Measurements from ENCODE around the gene MAP3K12. TPM values are rescaled to one million over a fixed set of nuclear protein-coding genes. Genes with fewer than 3 reads are reported as not detected.

Gene MAP3K12
- total and polyA plus RNA-seq, 2 of the 8 experiments (the other 6 are each of a cell fraction or from before 2014, with no cell fraction given) = 23.4 to 42.7 TPM

DNA sequence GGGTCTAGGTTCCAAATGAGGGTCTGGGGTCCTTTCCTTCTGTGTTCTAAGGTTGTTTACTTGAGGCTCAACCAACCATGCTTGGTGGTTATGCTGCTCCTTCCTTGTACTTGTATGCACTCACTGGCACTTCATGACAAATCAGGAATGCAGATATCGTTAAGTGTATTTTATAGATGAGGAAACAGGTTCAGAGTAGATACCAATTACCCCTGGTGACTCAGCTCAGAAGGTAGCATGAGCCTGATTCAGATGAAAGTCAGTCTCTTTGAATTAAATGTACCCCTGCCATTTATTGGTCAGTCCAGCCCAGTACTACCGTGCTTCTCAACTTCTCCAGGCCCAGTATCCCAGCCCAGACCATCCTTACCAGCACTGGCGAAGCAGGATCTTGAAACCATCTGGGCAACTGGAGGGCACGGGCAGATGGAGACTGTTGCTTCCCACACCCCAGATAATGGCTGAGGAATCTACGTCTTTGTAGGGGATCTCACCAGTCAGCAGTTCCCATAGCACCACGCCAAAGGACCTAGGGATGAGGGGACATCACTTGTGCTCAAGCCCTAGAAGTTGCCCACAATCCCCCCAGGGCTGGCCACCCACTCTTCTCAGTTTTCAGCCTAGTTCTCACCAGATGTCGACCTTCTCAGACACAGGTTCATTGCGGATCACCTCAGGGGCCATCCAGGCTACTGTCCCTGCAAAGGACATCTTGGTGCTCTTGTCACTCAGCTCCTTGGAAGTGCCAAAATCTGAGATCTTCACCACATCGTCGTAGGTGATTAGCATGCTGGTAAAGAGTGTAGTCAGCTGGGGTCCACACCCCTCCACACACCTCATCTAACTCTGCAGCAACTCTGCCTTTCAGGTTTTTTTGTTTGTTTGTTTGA lies 14.3 kb downstream of the MAP3K12 start:
- Histone ChIP-seq H3K23ac (ENCODE audit: insufficient read length) (no peak overlapping the region), H3K79me2 (ENCODE audit: control insufficient read depth in 1 of 2, insufficient read depth in 2 of 2, low read length in 2 of 2) (no peaks in the 10 kb centered on the region), H2AK5ac (ENCODE audit: low read depth, low read length) (no peak overlapping the region), H3K79me1 (ENCODE audit: low read depth, low read length) (no peaks in the 10 kb centered on the region), H4K8ac (ENCODE audit: extremely low read depth, insufficient read depth, low read length) (no peak overlapping the region), H3K36me3 (ENCODE audit: control insufficient read depth in 2 of 4, insufficient read depth in 4 of 4, low read length in 3 of 4) (peaks cover 8 to 58% (median 28%) of the 10 kb centered on the region in 4 experiments; a peak in 7 of 8 replicates), H3K4me3 (ENCODE audit: extremely low read depth in 1 of 4, insufficient read depth in 2 of 4, low read depth in 3 of 4, low read length in 4 of 4) (no peak overlapping the region), H3K27me3 (replicated peaks in 1 of 4; ENCODE audit: control insufficient read depth in 3 of 4, extremely low read depth in 1 of 4, insufficient read depth in 3 of 4, low read length in 3 of 4) (no peaks in the 10 kb centered on the region), H2BK20ac (ENCODE audit: low read length) (no peak overlapping the region), H4K91ac (replicated peaks; ENCODE audit: insufficient read length, low read length) (no peak overlapping the region), H3K4me2 (ENCODE audit: insufficient read depth in 1 of 2, low read depth in 2 of 2, low read length in 2 of 2) (no peak overlapping the region), H3K18ac (ENCODE audit: extremely low read depth, low read length) (no peak overlapping the region), H4K20me1 (replicated peaks in 1 of 2; ENCODE audit: control insufficient read depth in 1 of 2, insufficient read depth in 2 of 2, low read length in 2 of 2) (peaks cover 18 to 37% of the 10 kb centered on the region in 2 experiments), H2BK12ac (ENCODE audit: low read depth, low read length) (no peak overlapping the region), H3K23me2 (ENCODE audit: low read depth, low read length) (no peaks in the 10 kb centered on the region), H3K4ac (replicated peaks; ENCODE audit: insufficient read length, low read depth, low read length) (no peak overlapping the region), H2BK15ac (ENCODE audit: low read length) (no peak overlapping the region), H4K5ac (ENCODE audit: insufficient read length, low read depth, low read length) (no peak overlapping the region), H3K9ac (replicated peaks in 1 of 4; ENCODE audit: extremely low read depth in 1 of 4, low read depth in 3 of 4, low read length in 3 of 4) (no peak overlapping the region), H3K14ac (ENCODE audit: insufficient read length) (no peak overlapping the region), H3K56ac (replicated peaks; ENCODE audit: insufficient read length, low read depth, low read length) (no peak overlapping the region), H2BK120ac (replicated peaks; ENCODE audit: low read depth, low read length) (no peak overlapping the region), H3K9me3 (ENCODE audit: insufficient read depth in 2 of 2, low read depth in 1 of 2, low read length in 1 of 2) (no peaks in the 10 kb centered on the region), H3K27ac (ENCODE audit: low read depth, low read length) (no peak overlapping the region), H2BK5ac (ENCODE audit: low read depth, low read length) (no peak overlapping the region), H2AFZ (ENCODE audit: low read length) (no peak overlapping the region), H3K4me1 (replicated peaks in 1 of 4; ENCODE audit: control insufficient read depth in 3 of 4, insufficient read depth in 4 of 4, low read length in 3 of 4) (peaks cover 0 to 5% (median under 1%) of the 10 kb centered on the region in 4 experiments; a peak in 3 of 7 replicates)
- POLR2A ChIA-PET (ENCODE audit: partially characterized antibody) = interaction anchor here (57.6 to 67.0 kb wide), 2 partner anchors 9 to 17 kb away, joined by 3397 read pairs; partner anchors contain the start of genes MAP3K12, NPFF, PCBP2 and PRR13
- 90% methylated on average over 10 of the region's 10 CpGs; no CpG with 5 or more reads in 1 of the 2 experiments for WGBS, 2 experiments (ENCODE audit: extremely low coverage in 1 of 2, insufficient coverage in 1 of 2, insufficient read length in 1 of 2, insufficient replicate concordance in 2 of 2, low coverage in 1 of 2, low lambda C conversion rate in 2 of 2, missing lambda C conversion rate in 1 of 2)
- peak in 1 of 2 experiments; percentile 41; a peak in 1 of 3 replicates for TF ChIP-seq POLR2A (IDR thresholded peaks at IDR 0.05; ENCODE audit: control extremely low read depth in 1 of 2, low read depth in 2 of 2, low read length in 2 of 2)
- TF ChIP-seq KDM5A (IDR thresholded peaks at IDR 0.05; ENCODE audit: low read length) = no peak
- DNase-seq (ENCODE audit: low read depth in 1 of 2, low spot score in 2 of 2) (no peak), FAIRE-seq (peak; percentile 13)
- CTCF ChIA-PET (ENCODE audit: partially characterized antibody) = interaction anchor here (0.6 to 9.0 kb wide), 4 partner anchors 19 to 64 kb away, joined by 3 to 105 read pairs (median 12); partner anchors contain the start of gene NPFF
